Measurements from ENCODE around the gene DMRT2.

- TF ChIP-seq POLR2A (IDR thresholded peaks at IDR 0.05) (no peak), CTCF (IDR thresholded peaks at IDR 0.05) (peak in 1 of 5 experiments; percentile 5), EP300 (IDR thresholded peaks at IDR 0.05) (no peak)
These were observed 32.0 kb upstream of the DMRT2 start for GRCh38 chr9:1018121-1018520.

All from tibial nerve (tissue), 4 donors.